B cell (primary cell): ENCODE results near the gene CLGN. TPM values are rescaled to one million over a fixed set of nuclear protein-coding genes. Genes with fewer than 3 reads are reported as not detected.

ENCODE experiments used
- ATAC-seq: fragments of 200-7000 bp; cut with Tn5 transposase; one replicate; pipeline ENCODE4 v1.10.0; 2021; ENCODE audit warnings: low read depth, mild to moderate bottlenecking, moderate number of reproducible peaks, moderate library complexity
- CTCF ChIA-PET: fragments of 350-600 bp; sonication (Branson Sonifier 250); formaldehyde crosslinking; loops from one replicate; lab custom pipeline; 2021; ENCODE audit warnings: antibody characterized with exemption, inconsistent platforms; lab: Charles Lee
- POLR2A ChIA-PET: fragments of 350-600 bp; sonication (Branson Sonifier 250); formaldehyde crosslinking; loops from one replicate; lab custom pipeline; 2021; ENCODE audit warnings: antibody characterized with exemption; lab: Charles Lee
- DNase-seq: peaks from one replicate; pipeline ENCODE4 v3.0.0; 2013
- H2AFZ ChIP-seq: 2 replicates; pipeline ENCODE4 v1.6.1; 2012; ENCODE audit warnings: mild to moderate bottlenecking, low read depth, low read length; ENCODE audit not compliant: insufficient read depth, poor library complexity, severe bottlenecking
- H3K27ac ChIP-seq, 2 donors: 1 replicate in 1 of 2; 2 replicates in 1 of 2; pipeline ENCODE4 v1.5.1; 2012 to 2013; ENCODE audit warnings: low read length in 2 of 2, mild to moderate bottlenecking in 2 of 2, moderate library complexity in 1 of 2
- H3K27me3 ChIP-seq, 4 experiments: fragments of 200-600 bp in 1 of 4; sonication (generic) in 1 of 4; replicated peaks in 1 of 4; 1 replicate in 2 of 4; 2 replicates in 2 of 4; pipeline versions ENCODE4 v1.6.1 to v1.7.0; 2013 to 2016; ENCODE audit warnings: low read length in 3 of 4, mild to moderate bottlenecking in 2 of 4, mixed read lengths in 1 of 4, moderate library complexity in 1 of 4; ENCODE audit not compliant: insufficient read depth in 4 of 4, control insufficient read depth in 3 of 4; ENCODE audit errors: control extremely low read depth in 1 of 4
- H3K36me3 ChIP-seq, 2 experiments: replicated peaks in 1 of 2; 1 replicate in 1 of 2; 2 replicates in 1 of 2; pipeline versions ENCODE4 v1.6.1 to v1.7.1; 2013; ENCODE audit warnings: low read length in 1 of 2; ENCODE audit not compliant: insufficient read depth in 2 of 2, control insufficient read depth in 1 of 2; ENCODE audit errors: control extremely low read depth in 1 of 2, extremely low read depth in 1 of 2
- H3K4me1 ChIP-seq, 2 donors: fragments of 200-600 bp in 1 of 2; sonication (generic) in 1 of 2; 1 replicate in 1 of 2; 2 replicates in 1 of 2; pipeline versions ENCODE4 v1.5.1 to v1.6.1; 2013 to 2017; ENCODE audit warnings: low read length in 2 of 2; ENCODE audit not compliant: control insufficient read depth in 2 of 2, insufficient read depth in 2 of 2
- H3K4me2 ChIP-seq: replicated peaks from 2 replicates; pipeline ENCODE3; 2012; ENCODE audit warnings: mild to moderate bottlenecking, low read depth, low read length; ENCODE audit not compliant: poor library complexity, severe bottlenecking
- H3K4me3 ChIP-seq, 5 experiments: fragments of 200-600 bp in 1 of 5; sonication (generic) in 1 of 5; 1 replicate in 3 of 5; 2 replicates in 2 of 5; pipeline versions ENCODE4 v1.5.1 to v1.7.0; 2011 to 2016; ENCODE audit warnings: low read length in 4 of 5, mild to moderate bottlenecking in 4 of 5, low read depth in 2 of 5, control low read depth in 1 of 5, moderate library complexity in 1 of 5; ENCODE audit not compliant: insufficient read depth in 1 of 5; ENCODE audit errors: control extremely low read depth in 1 of 5, extremely low read depth in 1 of 5
- H3K79me2 ChIP-seq: fragments of 200-600 bp; sonication (generic); one replicate; pipeline ENCODE4 v1.6.0; 2016; ENCODE audit warnings: low read length; ENCODE audit not compliant: control insufficient read depth, insufficient read depth
- H3K9ac ChIP-seq: fragments of 200-600 bp; sonication (generic); 2 replicates; pipeline ENCODE4 v1.6.1; 2017; ENCODE audit warnings: mild to moderate bottlenecking, low read length, moderate library complexity
- H3K9me3 ChIP-seq, 3 donors: one replicate each; pipeline versions ENCODE4 v1.6.1 to v1.7.1; 2013; ENCODE audit warnings: low read length in 2 of 3; ENCODE audit not compliant: control insufficient read depth in 2 of 3, insufficient read depth in 1 of 3; ENCODE audit errors: control extremely low read depth in 1 of 3
- H4K20me1 ChIP-seq: 2 replicates; pipeline ENCODE4 v1.6.0; 2012; ENCODE audit warnings: mild to moderate bottlenecking, low read length; ENCODE audit not compliant: insufficient read depth, control insufficient read depth, poor library complexity, severe bottlenecking
- H3K27ac Mint-ChIP-seq: one replicate; pipeline ENCODE4 v1.8.0; 2021; ENCODE audit warnings: mixed read lengths
- H3K27me3 Mint-ChIP-seq: one replicate; pipeline ENCODE4 v1.8.0; 2021; ENCODE audit warnings: mixed read lengths
- H3K4me1 Mint-ChIP-seq: one replicate; pipeline ENCODE4 v1.8.0; 2021; ENCODE audit warnings: mixed read lengths
- H3K4me3 Mint-ChIP-seq: one replicate; pipeline ENCODE4 v1.8.0; 2021; ENCODE audit warnings: mixed read lengths
- H3K9me3 Mint-ChIP-seq: one replicate; pipeline ENCODE4 v1.8.0; 2022; ENCODE audit warnings: mixed read lengths; ENCODE audit not compliant: insufficient read depth
- EZH2 ChIP-seq: IDR thresholded peaks from 2 replicates; pipeline ENCODE4 v1.6.1; 2012; ENCODE audit warnings: borderline replicate concordance, low read depth, mild to moderate bottlenecking, moderate library complexity, low read length; ENCODE audit not compliant: insufficient read depth, poor library complexity, severe bottlenecking
- WGBS: methylation state at CpG from one replicate; pipeline ENCODE4 v1.1.5; 2013; ENCODE audit warnings: missing lambda C conversion rate; ENCODE audit not compliant: insufficient coverage; 5-methylcytosine and 5-hydroxymethylcytosine counted together
- intact Hi-C: fragments of 100-400 bp; cut with micrococcal nuclease; formaldehyde crosslinking; loops from one replicate; pipeline ENCODE4 v1.10.0; 2022
- polyA plus RNA-seq: library from polyadenylated mRNA; depleted of rRNA; stranded (reverse); fragments of >200 nt; gene quantifications from 2 replicates; pipeline ENCODE4 v1.2.3, GENCODE V29; 2012
- total RNA-seq, 2 donors: library from RNA; stranded (reverse); fragments of 120-200 nt in 1 of 2; gene quantifications; 1 replicate in 1 of 2; 2 replicates in 1 of 2; pipeline versions ENCODE4 v1.2.3 to v1.2.4, GENCODE V29; 2013 to 2022
- TF ChIP-seq, protein P1 (sequence below): fragments of 200-600 bp; IDR thresholded peaks from one replicate; pipeline ENCODE4 v1.8.0; 2022; ENCODE audit warnings: antibody characterized with exemption, mild to moderate bottlenecking

The CLGN gene
- total and polyA plus RNA-seq, 2 donors (not counting 1 experiment from before 2014, with no cell fraction given) = not detected

DNA sequence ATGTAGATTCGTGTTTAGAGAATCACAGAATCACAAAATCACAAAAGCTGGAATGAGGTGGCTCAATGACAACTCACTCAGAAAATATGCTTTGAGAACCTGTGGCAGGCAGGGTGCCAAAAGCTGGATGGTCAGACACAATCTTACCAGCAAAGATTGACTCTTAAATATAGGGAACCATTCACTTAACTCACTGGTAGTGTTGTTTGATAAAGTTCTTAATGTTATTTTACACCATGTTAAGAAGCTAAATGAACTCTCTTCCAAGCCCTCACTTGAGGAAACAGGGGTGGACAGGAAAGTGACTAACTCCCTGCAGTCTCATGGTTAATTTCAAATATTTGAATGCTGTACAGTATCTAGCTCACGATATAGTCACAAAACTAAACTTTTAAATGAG is 59.7 kb downstream of the CLGN start:
- Histone ChIP-seq H2AFZ (no peak overlapping the region), H3K27me3 (no peaks in the 10 kb centered on the region), H3K9me3 (no peaks in the 10 kb centered on the region), H3K79me2 (no peaks in the 10 kb centered on the region), H3K4me1 (peaks cover 4 to 5% of the 10 kb centered on the region in 2 donors), H3K4me2 (no peak overlapping the region), H3K27ac (no peak overlapping the region), H3K36me3 (no peaks in the 10 kb centered on the region), H3K9ac (no peak overlapping the region), H4K20me1 (no peaks in the 10 kb centered on the region), H3K4me3 (no peak overlapping the region)
- POLR2A ChIA-PET = no interaction called here
- ATAC-seq (no peak), DNase-seq (no peak)
- CTCF ChIA-PET = interaction anchor here (0.6 to 2.5 kb wide), 3 partner anchors 9 to 716 kb away, joined by 3 to 20 read pairs (median 3); no protein-coding TSS in a partner anchor
- H3K4me3 Mint-ChIP-seq = no peak overlapping the region
- no peaks in the 10 kb centered on the region for H3K9me3 Mint-ChIP-seq
- WGBS = 88% methylated on average over 1 of the region's 2 CpGs
- H3K27me3 Mint-ChIP-seq = no peaks in the 10 kb centered on the region
- intact Hi-C loops = no loop called here
- H3K27ac Mint-ChIP-seq = no peak overlapping the region
- peaks cover 2% of the 10 kb centered on the region for H3K4me1 Mint-ChIP-seq
- TF ChIP-seq, protein P1, sequence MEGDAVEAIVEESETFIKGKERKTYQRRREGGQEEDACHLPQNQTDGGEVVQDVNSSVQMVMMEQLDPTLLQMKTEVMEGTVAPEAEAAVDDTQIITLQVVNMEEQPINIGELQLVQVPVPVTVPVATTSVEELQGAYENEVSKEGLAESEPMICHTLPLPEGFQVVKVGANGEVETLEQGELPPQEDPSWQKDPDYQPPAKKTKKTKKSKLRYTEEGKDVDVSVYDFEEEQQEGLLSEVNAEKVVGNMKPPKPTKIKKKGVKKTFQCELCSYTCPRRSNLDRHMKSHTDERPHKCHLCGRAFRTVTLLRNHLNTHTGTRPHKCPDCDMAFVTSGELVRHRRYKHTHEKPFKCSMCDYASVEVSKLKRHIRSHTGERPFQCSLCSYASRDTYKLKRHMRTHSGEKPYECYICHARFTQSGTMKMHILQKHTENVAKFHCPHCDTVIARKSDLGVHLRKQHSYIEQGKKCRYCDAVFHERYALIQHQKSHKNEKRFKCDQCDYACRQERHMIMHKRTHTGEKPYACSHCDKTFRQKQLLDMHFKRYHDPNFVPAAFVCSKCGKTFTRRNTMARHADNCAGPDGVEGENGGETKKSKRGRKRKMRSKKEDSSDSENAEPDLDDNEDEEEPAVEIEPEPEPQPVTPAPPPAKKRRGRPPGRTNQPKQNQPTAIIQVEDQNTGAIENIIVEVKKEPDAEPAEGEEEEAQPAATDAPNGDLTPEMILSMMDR = no peak
- TF ChIP-seq EZH2 = no peak

DNA sequence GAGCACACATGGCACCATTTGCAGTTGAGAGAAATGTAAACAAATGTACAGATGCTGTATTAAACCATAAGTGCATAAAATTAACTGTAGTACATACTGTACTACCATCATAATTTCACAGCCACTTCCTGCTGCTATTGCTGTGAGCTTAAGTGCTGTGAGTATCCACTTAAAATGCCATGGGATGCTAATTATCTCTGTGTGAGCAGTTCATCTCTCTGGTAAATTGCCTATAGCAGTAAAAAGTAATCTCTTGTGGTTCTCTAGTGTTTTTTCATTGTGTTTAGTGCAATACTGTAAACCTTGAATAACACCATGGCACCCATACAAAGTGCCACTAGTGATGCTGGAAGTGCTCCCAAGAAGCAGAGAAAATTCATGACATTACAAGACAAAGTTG is 63.9 kb downstream of the CLGN start:
- DNase-seq = no peak
- H3K4me3 ChIP-seq = no peak overlapping the region
- TF ChIP-seq, protein P1 = no peak
- TF ChIP-seq EZH2 = no peak
- H3K36me3 ChIP-seq = no peaks in the 10 kb centered on the region
- H3K27me3 ChIP-seq = peaks cover 0 to 2% (median 0%) of the 10 kb centered on the region in 4 experiments
- ChIA-PET CTCF (interaction anchor here (1.2 to 8.7 kb wide), 8 partner anchors 10 to 521 kb away, joined by 3 to 154 read pairs (median 6); partner anchors contain the start of genes ELMOD2 and SCOC), POLR2A (no interaction called here)
- intact Hi-C loops = no loop called here
- H3K27me3 Mint-ChIP-seq = no peaks in the 10 kb centered on the region
- H3K79me2 ChIP-seq = no peaks in the 10 kb centered on the region
- H3K9ac ChIP-seq = no peak overlapping the region
- H3K27ac ChIP-seq = no peak overlapping the region
- no peaks in the 10 kb centered on the region for H4K20me1 ChIP-seq
- peaks cover 0 to 3% of the 10 kb centered on the region in 2 donors for H3K4me1 ChIP-seq
- H3K4me2 ChIP-seq = no peak overlapping the region
- no peak overlapping the region for H3K27ac Mint-ChIP-seq
- H3K9me3 ChIP-seq = peaks cover 0 to 2% (median 0%) of the 10 kb centered on the region in 3 donors
- H3K4me1 Mint-ChIP-seq = peaks cover 7% of the 10 kb centered on the region
- ATAC-seq = no peak
- H3K4me3 Mint-ChIP-seq = no peak overlapping the region
- H3K9me3 Mint-ChIP-seq = no peaks in the 10 kb centered on the region
- H2AFZ ChIP-seq = no peak overlapping the region
